ENCODE data around the gene BCOR. TPM values are rescaled to one million over a fixed set of nuclear protein-coding genes. Genes with fewer than 3 reads are reported as not detected.

The BCOR gene
- total RNA-seq, 4 donors from 2014 or later = 19.8 to 32.2 (median 26.0) TPM

GRCh38 chrX:40094900-40095582 is 2.7 kb downstream of the BCOR start:
- Histone ChIP-seq H3K36me3 (no peaks in the 10 kb centered on the region), H3K4me1 (peaks cover 0 to 40% (median 0%) of the 10 kb centered on the region in 4 donors), H3K27ac (peak overlapping the region in 3 of 4 donors; percentile 91 to 98 (median 93)), H3K27me3 (no peaks in the 10 kb centered on the region), H3K4me3 (peak overlapping the region; percentile 67 to 81 (median 76)), H3K9me3 (no peaks in the 10 kb centered on the region)
- DNase-seq = no peak
- TF ChIP-seq POLR2A (IDR thresholded peaks at IDR 0.05) (no peak), CTCF (IDR thresholded peaks at IDR 0.05) (no peak)

GRCh38 chrX:40094041-40094899 is 3.5 kb downstream of the BCOR start:
- Histone ChIP-seq H3K9me3 (no peaks in the 10 kb centered on the region), H3K4me1 (peaks cover 0 to 40% (median 0%) of the 10 kb centered on the region in 4 donors), H3K27me3 (no peaks in the 10 kb centered on the region), H3K4me3 (peak overlapping the region; percentile 67 to 81 (median 76)), H3K27ac (peak overlapping the region in 3 of 4 donors; percentile 91 to 98 (median 93)), H3K36me3 (no peaks in the 10 kb centered on the region)
- peak; percentile 38 to 79 (median 73) for DNase-seq
- TF ChIP-seq POLR2A (IDR thresholded peaks at IDR 0.05) = no peak
- TF ChIP-seq CTCF (IDR thresholded peaks at IDR 0.05) = no peak

- H3K27ac ChIP-seq = no peak overlapping the region
- H3K27me3 ChIP-seq = no peaks in the 10 kb centered on the region
- no peaks in the 10 kb centered on the region for H3K9me3 ChIP-seq
- TF ChIP-seq POLR2A (IDR thresholded peaks at IDR 0.05) = no peak
- TF ChIP-seq CTCF (IDR thresholded peaks at IDR 0.05) = no peak
- H3K4me1 ChIP-seq = peaks cover 0 to 43% (median 0%) of the 10 kb centered on the region in 4 donors
- DNase-seq = no peak
- H3K4me3 ChIP-seq = peak overlapping the region in 3 of 4 donors; percentile 67 to 81 (median 79)
- no peaks in the 10 kb centered on the region for H3K36me3 ChIP-seq
Observed at GRCh38 chrX:40093586-40093985, 4.2 kb downstream of the BCOR start.

- Histone ChIP-seq H3K27me3 (no peaks in the 10 kb centered on the region), H3K4me3 (no peak overlapping the region), H3K4me1 (peaks cover 0 to 50% (median 0%) of the 10 kb centered on the region in 4 donors), H3K36me3 (no peaks in the 10 kb centered on the region), H3K9me3 (no peaks in the 10 kb centered on the region), H3K27ac (no peak overlapping the region)
- TF ChIP-seq CTCF (IDR thresholded peaks at IDR 0.05) = no peak
- TF ChIP-seq POLR2A (IDR thresholded peaks at IDR 0.05) = no peak
- DNase-seq = no peak
Observed at GRCh38 chrX:40092808-40093435, 4.8 kb downstream of the BCOR start.

GRCh38 chrX:40091691-40092421 is 5.9 kb downstream of the BCOR start:
- Histone ChIP-seq H3K27me3 (no peaks in the 10 kb centered on the region), H3K36me3 (no peaks in the 10 kb centered on the region), H3K9me3 (no peaks in the 10 kb centered on the region), H3K27ac (peak overlapping the region in 1 of 4 donors; percentile 35), H3K4me1 (peaks cover 0 to 51% (median 0%) of the 10 kb centered on the region in 4 donors), H3K4me3 (peak overlapping the region in 2 of 4 donors; percentile 14 to 16)
- TF ChIP-seq CTCF (IDR thresholded peaks at IDR 0.05) (no peak), POLR2A (IDR thresholded peaks at IDR 0.05) (no peak)
- peak in 2 of 3 donors; percentile 67 for DNase-seq
